ENCODE measurements around the gene REXO2.

DNA sequence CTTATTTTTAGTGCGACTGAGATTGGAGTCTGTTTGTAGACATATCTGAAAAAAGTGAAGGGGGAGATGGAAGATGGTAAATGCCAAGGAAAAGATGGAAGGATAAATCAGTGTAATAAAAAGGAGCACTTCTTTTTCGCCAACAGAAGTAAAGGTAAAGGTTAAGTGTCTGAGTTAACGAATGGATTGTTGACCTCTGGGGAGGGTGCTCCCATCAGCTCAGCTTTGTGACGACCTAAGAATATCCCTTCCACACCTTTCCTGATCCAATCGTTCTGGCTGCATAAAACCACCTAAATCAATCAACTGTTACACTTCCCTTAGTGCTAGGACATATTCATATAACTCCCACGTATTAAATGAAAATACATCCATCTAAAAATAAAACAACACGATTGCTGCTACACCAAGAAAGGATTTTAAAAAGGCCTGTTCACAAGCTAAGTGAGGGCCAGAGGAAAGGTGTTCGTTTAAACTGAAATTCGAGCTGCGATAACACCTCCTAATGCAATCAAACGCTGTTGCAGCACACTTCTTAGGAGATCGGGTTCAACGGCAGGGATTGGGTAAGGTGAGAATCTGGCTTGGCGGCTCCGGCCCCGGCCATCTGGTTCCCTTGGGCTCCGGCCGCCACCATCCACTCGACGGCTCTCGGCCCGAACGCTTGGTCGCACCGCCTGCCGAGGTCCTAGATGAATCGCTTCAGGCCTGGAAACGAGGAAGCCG is 39.6 kb upstream of the REXO2 start:
- TF ChIP-seq, protein P1, sequence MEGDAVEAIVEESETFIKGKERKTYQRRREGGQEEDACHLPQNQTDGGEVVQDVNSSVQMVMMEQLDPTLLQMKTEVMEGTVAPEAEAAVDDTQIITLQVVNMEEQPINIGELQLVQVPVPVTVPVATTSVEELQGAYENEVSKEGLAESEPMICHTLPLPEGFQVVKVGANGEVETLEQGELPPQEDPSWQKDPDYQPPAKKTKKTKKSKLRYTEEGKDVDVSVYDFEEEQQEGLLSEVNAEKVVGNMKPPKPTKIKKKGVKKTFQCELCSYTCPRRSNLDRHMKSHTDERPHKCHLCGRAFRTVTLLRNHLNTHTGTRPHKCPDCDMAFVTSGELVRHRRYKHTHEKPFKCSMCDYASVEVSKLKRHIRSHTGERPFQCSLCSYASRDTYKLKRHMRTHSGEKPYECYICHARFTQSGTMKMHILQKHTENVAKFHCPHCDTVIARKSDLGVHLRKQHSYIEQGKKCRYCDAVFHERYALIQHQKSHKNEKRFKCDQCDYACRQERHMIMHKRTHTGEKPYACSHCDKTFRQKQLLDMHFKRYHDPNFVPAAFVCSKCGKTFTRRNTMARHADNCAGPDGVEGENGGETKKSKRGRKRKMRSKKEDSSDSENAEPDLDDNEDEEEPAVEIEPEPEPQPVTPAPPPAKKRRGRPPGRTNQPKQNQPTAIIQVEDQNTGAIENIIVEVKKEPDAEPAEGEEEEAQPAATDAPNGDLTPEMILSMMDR (conservative IDR thresholded peaks at IDR 0.05; ENCODE audit: low read length): no peak
- TF ChIP-seq EZH2phosphoT487 (IDR thresholded peaks at IDR 0.05; ENCODE audit: borderline replicate concordance, low read depth, low read length): no peak
